Stimulated activated CD8-positive, alpha-beta memory T cell treated with anti-CD3 and anti-CD28 coated beads, Interleukin-15, amount 100 ng/mL, for 1 hour (primary cell): Measurements from ENCODE around the gene IFNG.

ENCODE experiments used
- DNase-seq: peaks from one replicate; pipeline ENCODE4 v3.0.0-alpha.2; 2020; ENCODE audit warnings: low read depth

IFNG gene

GRCh38 chr12:68166317-68166831, 6.8 kb upstream of the IFNG start:
- no peak for DNase-seq

GRCh38 chr12:68163560-68164081, 4.1 kb upstream of the IFNG start:
- no peak for DNase-seq

GRCh38 chr12:68162374-68162773, 2.8 kb upstream of the IFNG start:
- no peak for DNase-seq

- DNase-seq: no peak
Measured at GRCh38 chr12:68158432-68158831, 1.1 kb downstream of the IFNG start.

- no peak for DNase-seq
Measured at GRCh38 chr12:68157380-68157779, 2.2 kb downstream of the IFNG start.

GRCh38 chr12:68156636-68157035, 2.9 kb downstream of the IFNG start:
- no peak for DNase-seq

- no peak for DNase-seq
Measured at GRCh38 chr12:68154779-68155178, 4.8 kb downstream of the IFNG start.

- DNase-seq: no peak
Measured at GRCh38 chr12:68148261-68148951, 11.1 kb downstream of the IFNG start.

GRCh38 chr12:68140556-68140955, 19.0 kb downstream of the IFNG start:
- DNase-seq: no peak

GRCh38 chr12:68139941-68140340, 19.6 kb downstream of the IFNG start:
- no peak for DNase-seq

GRCh38 chr12:68139001-68139400, 20.5 kb downstream of the IFNG start:
- no peak for DNase-seq

GRCh38 chr12:68138480-68138879, 21.1 kb downstream of the IFNG start:
- DNase-seq: no peak

GRCh38 chr12:68137335-68137830, 22.2 kb downstream of the IFNG start:
- DNase-seq: no peak

GRCh38 chr12:68135520-68135919, 24.0 kb downstream of the IFNG start:
- no peak for DNase-seq

- no peak for DNase-seq
Measured at GRCh38 chr12:68131867-68132414, 27.6 kb downstream of the IFNG start.

GRCh38 chr12:68129979-68130378, 29.6 kb downstream of the IFNG start:
- DNase-seq: no peak

- DNase-seq: no peak
Measured at GRCh38 chr12:68122236-68122920, 37.2 kb downstream of the IFNG start.

GRCh38 chr12:68121143-68121542, 38.4 kb downstream of the IFNG start:
- no peak for DNase-seq

- DNase-seq: no peak
Measured at GRCh38 chr12:68119724-68120211, 39.8 kb downstream of the IFNG start.

- no peak for DNase-seq
Measured at GRCh38 chr12:68119250-68119649, 40.3 kb downstream of the IFNG start.

GRCh38 chr12:68118096-68118755, 41.3 kb downstream of the IFNG start:
- no peak for DNase-seq

GRCh38 chr12:68117661-68118060, 41.9 kb downstream of the IFNG start:
- DNase-seq: no peak
